Vagina (tissue), 2 donors: ENCODE measurements around the gene ZNF467. TPM values are rescaled to one million over a fixed set of nuclear protein-coding genes. Genes with fewer than 3 reads are reported as not detected.

Source experiments
- DNase-seq, 2 donors: peaks; one replicate each; pipeline ENCODE4 v3.0.0-alpha.2; 2017; ENCODE audit errors: extremely low spot score in 2 of 2
- H3K27ac ChIP-seq: fragments of 200-600 bp; sonication (generic); one replicate; pipeline ENCODE4 v1.5.1; 2019
- H3K27me3 ChIP-seq: fragments of 200-600 bp; sonication (generic); one replicate; pipeline ENCODE4 v1.5.1; 2019
- H3K36me3 ChIP-seq, 2 donors: fragments of 200-600 bp; sonication (generic); one replicate each; pipeline ENCODE4 v1.5.1; 2017 to 2019
- H3K4me1 ChIP-seq: fragments of 200-600 bp; sonication (generic); one replicate; pipeline ENCODE4 v1.5.1; 2019
- H3K4me3 ChIP-seq, 2 donors: fragments of 200-600 bp; sonication (generic); 1 replicate in 1 of 2; 2 replicates in 1 of 2; pipeline ENCODE4 v1.5.1; 2016 to 2019
- H3K9me3 ChIP-seq: fragments of 200-600 bp; sonication (generic); one replicate; pipeline ENCODE4 v1.5.1; 2019
- CTCF ChIP-seq, 3 experiments: fragments of 450-650 bp in 2 of 3; fragments of 200-600 bp in 1 of 3; sonication (generic) in 1 of 3; IDR thresholded peaks; one replicate each; pipeline ENCODE4 v1.5.1; 2017 to 2019; ENCODE audit warnings: antibody characterized with exemption in 3 of 3, mild to moderate bottlenecking in 2 of 3, moderate library complexity in 2 of 3
- POLR2A ChIP-seq, 2 donors: fragments of 450-650 bp; IDR thresholded peaks; one replicate each; pipeline ENCODE4 v1.6.1; 2017; ENCODE audit warnings: antibody characterized with exemption in 2 of 2, mild to moderate bottlenecking in 2 of 2, moderate library complexity in 2 of 2
- POLR2AphosphoS5 ChIP-seq, 2 donors: sonication (generic); formaldehyde crosslinking; IDR thresholded peaks; one replicate each; pipeline ENCODE4 v1.9.0; 2017; ENCODE audit warnings: antibody characterized with exemption in 2 of 2, mild to moderate bottlenecking in 2 of 2, low read depth in 1 of 2; ENCODE audit not compliant: insufficient read depth in 1 of 2
- intact Hi-C: fragments of 100-400 bp; cut with DNase I; formaldehyde crosslinking; loops from one replicate; pipeline ENCODE4 v1.15.1; 2023
- total RNA-seq: library from RNA; depleted of rRNA; stranded (reverse); fragments of >200 nt; gene quantifications from one replicate; pipeline ENCODE4 v1.2.3, GENCODE V29; 2016

The ZNF467 gene
- total RNA-seq, 1 donor from 2014 or later, result 13.3 TPM

- H3K27ac ChIP-seq, result no peak overlapping the region
- H3K4me3 ChIP-seq, result no peak overlapping the region
- H3K27me3 ChIP-seq, result no peaks in the 10 kb centered on the region
- TF ChIP-seq POLR2A (IDR thresholded peaks at IDR 0.05), result no peak
- TF ChIP-seq POLR2AphosphoS5 (IDR thresholded peaks at IDR 0.05; ENCODE audit: insufficient read depth in 1 of 2, low read depth in 1 of 2), result no peak
- no peak for TF ChIP-seq CTCF (IDR thresholded peaks at IDR 0.05)
- intact Hi-C loops, result no loop called here
- H3K4me1 ChIP-seq, result peaks cover 19% of the 10 kb centered on the region
- no peaks in the 10 kb centered on the region for H3K9me3 ChIP-seq
- H3K36me3 ChIP-seq, result no peaks in the 10 kb centered on the region
- no peak for DNase-seq
These were observed 3.5 kb upstream of the ZNF467 start for GRCh38 chr7:149776848-149777407.

- H3K27me3 ChIP-seq, result no peaks in the 10 kb centered on the region
- H3K9me3 ChIP-seq, result no peaks in the 10 kb centered on the region
- intact Hi-C loops, result no loop called here
- H3K27ac ChIP-seq, result no peak overlapping the region
- no peak for DNase-seq
- H3K4me3 ChIP-seq, result no peak overlapping the region
- TF ChIP-seq POLR2AphosphoS5 (IDR thresholded peaks at IDR 0.05; ENCODE audit: insufficient read depth in 1 of 2, low read depth in 1 of 2) (no peak), CTCF (IDR thresholded peaks at IDR 0.05) (no peak), POLR2A (IDR thresholded peaks at IDR 0.05) (no peak)
- no peaks in the 10 kb centered on the region for H3K36me3 ChIP-seq
- peaks cover 21% of the 10 kb centered on the region for H3K4me1 ChIP-seq
These were observed 2.9 kb upstream of the ZNF467 start for GRCh38 chr7:149776289-149776688.

GRCh38 chr7:149775176-149775556 lies 1.8 kb upstream of the ZNF467 start:
- Histone ChIP-seq H3K27ac (no peak overlapping the region), H3K4me3 (no peak overlapping the region)
- DNase-seq, result no peak

GRCh38 chr7:149774237-149775175 lies 1.1 kb upstream of the ZNF467 start:
- intact Hi-C loops, result no loop called here
- DNase-seq, result no peak
- TF ChIP-seq POLR2A (IDR thresholded peaks at IDR 0.05) (no peak), CTCF (IDR thresholded peaks at IDR 0.05) (no peak), POLR2AphosphoS5 (IDR thresholded peaks at IDR 0.05; ENCODE audit: insufficient read depth in 1 of 2, low read depth in 1 of 2) (no peak)
- H3K4me1 ChIP-seq, result peaks cover 26% of the 10 kb centered on the region
- no peaks in the 10 kb centered on the region for H3K27me3 ChIP-seq
- H3K36me3 ChIP-seq, result no peaks in the 10 kb centered on the region
- peak overlapping the region; percentile 60 to 76 for H3K4me3 ChIP-seq
- peak overlapping the region; percentile 83 for H3K27ac ChIP-seq
- no peaks in the 10 kb centered on the region for H3K9me3 ChIP-seq

More at GRCh38 chr7:149775176-149775556, 1.8 kb upstream of the ZNF467 start:
- TF ChIP-seq POLR2AphosphoS5 (IDR thresholded peaks at IDR 0.05; ENCODE audit: insufficient read depth in 1 of 2, low read depth in 1 of 2), result no peak
- no peak for TF ChIP-seq CTCF (IDR thresholded peaks at IDR 0.05)
- no peak for TF ChIP-seq POLR2A (IDR thresholded peaks at IDR 0.05)
- peaks cover 26% of the 10 kb centered on the region for H3K4me1 ChIP-seq
- no peaks in the 10 kb centered on the region for H3K27me3 ChIP-seq
- intact Hi-C loops, result no loop called here
- no peaks in the 10 kb centered on the region for H3K36me3 ChIP-seq
- H3K9me3 ChIP-seq, result no peaks in the 10 kb centered on the region
